Colonic mucosa (tissue), 4 donors: Measurements from ENCODE around the gene C4orf46. TPM values are rescaled to one million over a fixed set of nuclear protein-coding genes. Genes with fewer than 3 reads are reported as not detected.

Source experiments
- DNase-seq: peaks from one replicate; pipeline ENCODE4 v3.0.0-alpha.2; 2020
- H3K27ac ChIP-seq: fragments of 200-600 bp; one replicate; pipeline ENCODE4 v1.8.0; 2021
- H3K27me3 ChIP-seq: fragments of 200-600 bp; one replicate; pipeline ENCODE4 v1.8.0; 2021
- H3K36me3 ChIP-seq: fragments of 200-600 bp; one replicate; pipeline ENCODE4 v1.8.0; 2021
- H3K4me1 ChIP-seq: fragments of 200-600 bp; one replicate; pipeline ENCODE4 v1.8.0; 2021; ENCODE audit warnings: mild to moderate bottlenecking
- H3K4me3 ChIP-seq: fragments of 200-600 bp; one replicate; pipeline ENCODE4 v1.8.0; 2021
- H3K9ac ChIP-seq, 2 donors: one replicate each; pipeline ENCODE4 v1.7.0; 2013; ENCODE audit warnings: control low read depth in 2 of 2, low read depth in 2 of 2, low read length in 2 of 2
- H3K9me3 ChIP-seq: fragments of 200-600 bp; one replicate; pipeline ENCODE4 v1.8.0; 2021
- intact Hi-C: fragments of 100-400 bp; cut with DNase I; formaldehyde crosslinking; loops from one replicate; pipeline ENCODE4 v1.14.1; 2022
- total RNA-seq, 2 donors: library from RNA; stranded (reverse); fragmentation: NEBNext Ultra II Directional in 1 of 2; extraction: Animal tissue kit (Norgen Biotek cat#: 25700) in 1 of 2; gene quantifications; one replicate each; pipeline ENCODE4 v1.2.1, GENCODE V29; 2021
- TF ChIP-seq, protein P1 (sequence below): fragments of 200-600 bp; IDR thresholded peaks from one replicate; pipeline ENCODE4 v1.8.0; 2022; ENCODE audit warnings: antibody characterized with exemption, mild to moderate bottlenecking
- donor health status: healthy.
- donor health status: DM: no; HTN: no; CAD: no.
- donor health status: DM: no; HTN: no; CAD: no.

C4orf46 gene
- total RNA-seq, 2 donors from 2014 or later: 3.7 to 7.4 TPM

DNA sequence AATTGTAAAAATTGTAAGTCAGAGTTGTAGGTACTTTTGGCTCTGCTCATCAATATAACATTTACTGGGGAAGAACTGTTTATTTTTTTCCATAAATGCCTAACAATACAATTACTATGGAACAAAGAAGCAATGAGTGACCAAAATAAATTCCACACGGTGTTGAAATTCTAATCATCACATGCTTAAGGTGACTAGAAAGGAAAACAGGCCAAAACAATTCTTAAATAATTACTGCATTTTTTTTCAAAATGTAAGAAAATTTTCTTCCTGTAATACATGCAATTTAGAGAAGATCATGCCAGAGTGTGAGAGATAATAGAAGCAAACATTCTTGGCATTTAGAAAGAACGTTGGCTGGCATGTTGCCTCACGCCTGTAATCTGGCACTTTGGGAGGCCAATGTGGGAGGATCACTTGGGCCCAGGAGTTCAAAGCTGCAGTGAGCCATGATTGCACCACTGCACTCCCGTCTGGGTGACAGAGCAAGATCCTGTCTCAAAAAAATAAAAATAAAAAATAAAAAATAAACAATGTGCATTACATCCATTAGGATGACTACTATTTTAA is 22.5 kb downstream of the C4orf46 start:
- DNase-seq: no peak
- TF ChIP-seq, protein P1, sequence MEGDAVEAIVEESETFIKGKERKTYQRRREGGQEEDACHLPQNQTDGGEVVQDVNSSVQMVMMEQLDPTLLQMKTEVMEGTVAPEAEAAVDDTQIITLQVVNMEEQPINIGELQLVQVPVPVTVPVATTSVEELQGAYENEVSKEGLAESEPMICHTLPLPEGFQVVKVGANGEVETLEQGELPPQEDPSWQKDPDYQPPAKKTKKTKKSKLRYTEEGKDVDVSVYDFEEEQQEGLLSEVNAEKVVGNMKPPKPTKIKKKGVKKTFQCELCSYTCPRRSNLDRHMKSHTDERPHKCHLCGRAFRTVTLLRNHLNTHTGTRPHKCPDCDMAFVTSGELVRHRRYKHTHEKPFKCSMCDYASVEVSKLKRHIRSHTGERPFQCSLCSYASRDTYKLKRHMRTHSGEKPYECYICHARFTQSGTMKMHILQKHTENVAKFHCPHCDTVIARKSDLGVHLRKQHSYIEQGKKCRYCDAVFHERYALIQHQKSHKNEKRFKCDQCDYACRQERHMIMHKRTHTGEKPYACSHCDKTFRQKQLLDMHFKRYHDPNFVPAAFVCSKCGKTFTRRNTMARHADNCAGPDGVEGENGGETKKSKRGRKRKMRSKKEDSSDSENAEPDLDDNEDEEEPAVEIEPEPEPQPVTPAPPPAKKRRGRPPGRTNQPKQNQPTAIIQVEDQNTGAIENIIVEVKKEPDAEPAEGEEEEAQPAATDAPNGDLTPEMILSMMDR: no peak
- no peaks in the 10 kb centered on the region for H3K36me3 ChIP-seq
- no peak overlapping the region for H3K27ac ChIP-seq
- H3K9me3 ChIP-seq: no peaks in the 10 kb centered on the region
- no peaks in the 10 kb centered on the region for H3K4me1 ChIP-seq
- intact Hi-C loops: no loop called here
- H3K4me3 ChIP-seq: no peak overlapping the region
- no peak overlapping the region for H3K9ac ChIP-seq
- no peaks in the 10 kb centered on the region for H3K27me3 ChIP-seq

DNA sequence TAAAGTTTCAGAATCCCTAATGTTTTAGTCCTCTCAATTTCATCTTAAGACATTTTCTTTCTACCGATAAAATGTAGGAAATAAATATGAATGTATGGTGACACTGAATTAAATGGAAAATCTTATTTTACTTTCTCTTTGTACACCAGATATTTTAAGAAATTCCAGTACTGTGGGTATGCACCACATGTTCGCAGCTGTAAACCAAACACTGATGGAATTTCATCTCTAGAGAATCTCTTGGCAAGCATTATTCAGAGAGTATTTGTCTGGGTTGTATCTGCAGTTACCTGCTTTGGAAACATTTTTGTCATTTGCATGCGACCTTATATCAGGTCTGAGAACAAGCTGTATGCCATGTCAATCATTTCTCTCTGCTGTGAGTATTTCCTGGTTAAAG is 26.9 kb downstream of the C4orf46 start:
- no peak overlapping the region for H3K9ac ChIP-seq
- DNase-seq: no peak
- H3K27me3 ChIP-seq: no peaks in the 10 kb centered on the region
- intact Hi-C loops: no loop called here
- no peak overlapping the region for H3K4me3 ChIP-seq
- no peaks in the 10 kb centered on the region for H3K9me3 ChIP-seq
- no peaks in the 10 kb centered on the region for H3K36me3 ChIP-seq
- no peaks in the 10 kb centered on the region for H3K4me1 ChIP-seq
- no peak overlapping the region for H3K27ac ChIP-seq
- TF ChIP-seq, protein P1: no peak

DNA sequence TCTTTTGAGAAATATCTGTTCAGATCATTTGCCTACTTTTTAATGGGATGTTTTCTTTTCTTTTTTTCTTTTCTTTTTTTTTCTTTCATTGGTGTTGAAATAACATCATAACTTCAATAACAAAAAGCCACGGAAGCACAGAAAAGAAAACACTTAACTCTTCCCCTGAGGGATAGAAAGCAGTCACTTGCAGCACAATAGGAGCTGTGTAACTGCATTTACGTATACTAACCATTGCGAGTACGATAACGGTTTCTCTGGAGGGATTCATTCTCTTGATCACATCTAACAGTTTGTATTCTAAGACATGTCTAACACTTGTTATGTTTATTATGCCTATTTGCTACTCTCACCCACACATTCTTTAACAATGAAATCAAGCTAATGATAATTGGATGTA is 27.3 kb downstream of the C4orf46 start:
- Histone ChIP-seq H3K27me3 (no peaks in the 10 kb centered on the region), H3K36me3 (no peaks in the 10 kb centered on the region), H3K9me3 (no peaks in the 10 kb centered on the region), H3K4me1 (no peaks in the 10 kb centered on the region), H3K9ac (no peak overlapping the region), H3K4me3 (no peak overlapping the region), H3K27ac (no peak overlapping the region)
- DNase-seq: no peak
- intact Hi-C loops: no loop called here
- TF ChIP-seq, protein P1: no peak

DNA sequence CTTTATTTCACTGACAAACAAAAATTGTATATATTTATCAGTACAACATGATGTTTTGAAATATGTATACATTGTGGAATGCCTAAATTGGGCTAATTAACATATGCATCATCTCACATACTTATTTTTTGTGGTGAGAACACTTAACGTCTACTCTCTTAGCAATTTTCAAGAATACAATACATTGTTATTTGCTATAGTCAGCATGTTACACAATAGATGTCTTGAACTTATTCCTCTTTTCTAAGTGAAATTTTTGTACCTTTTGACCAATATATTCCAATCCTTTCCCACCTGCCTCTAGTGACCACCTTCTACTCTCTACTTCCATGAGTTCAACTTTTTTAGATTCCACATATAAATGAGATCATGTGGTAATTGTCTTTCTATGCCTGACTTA is 35.1 kb downstream of the C4orf46 start:
- Histone ChIP-seq H3K27ac (no peak overlapping the region), H3K9me3 (no peaks in the 10 kb centered on the region), H3K9ac (no peak overlapping the region), H3K36me3 (no peaks in the 10 kb centered on the region), H3K4me1 (no peaks in the 10 kb centered on the region), H3K27me3 (no peaks in the 10 kb centered on the region), H3K4me3 (no peak overlapping the region)
- intact Hi-C loops: no loop called here
- no peak for DNase-seq
- TF ChIP-seq, protein P1: no peak

DNA sequence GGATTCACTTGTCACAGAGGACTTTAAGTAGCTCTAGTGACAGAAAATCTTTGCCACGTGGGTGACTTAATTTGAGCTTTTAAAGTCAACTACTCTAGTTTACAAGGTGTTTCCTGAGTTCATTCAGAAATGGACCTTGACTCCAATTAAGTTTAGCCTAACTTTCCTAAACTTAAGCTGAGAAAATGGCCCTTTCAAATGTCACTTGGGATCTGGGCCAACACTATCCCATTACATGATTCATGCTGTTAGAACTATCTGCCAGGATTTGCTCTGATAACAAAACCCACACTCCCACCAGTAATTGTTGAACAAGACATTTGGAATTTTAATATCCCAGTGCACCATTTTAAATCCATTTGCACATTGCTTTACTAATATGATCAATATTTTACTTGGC is 40.8 kb downstream of the C4orf46 start:
- TF ChIP-seq, protein P1: no peak
- DNase-seq: peak; percentile 34
- H3K36me3 ChIP-seq: no peaks in the 10 kb centered on the region

More for the DNA sequence above, 40.8 kb downstream of the C4orf46 start:
- Histone ChIP-seq H3K27ac (no peak overlapping the region), H3K4me1 (no peaks in the 10 kb centered on the region), H3K9me3 (no peaks in the 10 kb centered on the region), H3K27me3 (no peaks in the 10 kb centered on the region), H3K4me3 (no peak overlapping the region), H3K9ac (no peak overlapping the region)
- intact Hi-C loops: no loop called here
